Stimulated activated CD8-positive, alpha-beta memory T cell treated with anti-CD3 and anti-CD28 coated beads, Interleukin-2, amount 100 ng/mL, for 1 hour (primary cell): Measurements from ENCODE around the gene COQ6.
"Not testable (repeated sequence)": the region's sequence is repeated elsewhere in the genome, so short reads cannot be mapped to it uniquely, and the experiment has no call there.

Experiments used
- DNase-seq, 2 donors: peaks; one replicate each; pipeline ENCODE4 v3.0.0-alpha.2; 2020; ENCODE audit warnings: low read depth in 2 of 2

The COQ6 gene

DNA sequence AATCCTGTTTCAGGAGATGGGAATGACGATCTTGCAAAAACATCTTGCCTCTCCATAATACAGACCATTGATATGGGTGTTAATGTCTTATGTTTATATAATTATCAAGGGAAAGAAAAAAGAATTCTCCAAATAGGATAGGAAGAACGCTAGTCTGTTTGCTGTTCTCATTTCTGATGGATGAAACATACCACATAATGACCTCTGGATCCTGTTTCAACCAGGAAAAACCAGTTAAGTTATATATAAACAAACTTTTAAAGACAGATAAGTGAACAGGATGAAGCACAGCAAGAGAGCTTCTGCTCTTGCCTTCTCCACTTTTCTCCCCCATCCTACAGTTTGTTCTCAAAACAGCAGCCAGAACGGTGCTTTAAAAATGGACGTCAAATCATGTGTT lies 27.8 kb downstream of the COQ6 start:
- no peak for DNase-seq

DNA sequence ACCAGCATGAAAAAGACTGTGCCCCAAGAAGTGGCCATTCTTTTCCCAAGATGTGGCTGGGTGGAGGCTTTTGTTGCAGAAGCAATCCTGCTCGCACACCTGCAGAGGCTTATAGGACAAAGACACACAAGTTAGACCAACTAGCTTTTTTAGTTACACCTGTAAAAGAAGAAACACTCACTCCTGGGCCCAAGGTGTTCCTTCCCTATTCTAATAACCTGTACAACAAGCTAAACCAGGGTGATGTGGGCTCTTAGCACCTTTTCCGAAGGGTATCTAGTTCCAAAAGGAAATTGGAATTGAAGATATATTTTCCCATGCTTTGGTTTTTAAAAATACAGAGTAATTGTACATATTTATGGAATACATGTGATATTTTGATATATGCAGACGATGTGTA lies 38.0 kb downstream of the COQ6 start:
- no peak for DNase-seq

DNA sequence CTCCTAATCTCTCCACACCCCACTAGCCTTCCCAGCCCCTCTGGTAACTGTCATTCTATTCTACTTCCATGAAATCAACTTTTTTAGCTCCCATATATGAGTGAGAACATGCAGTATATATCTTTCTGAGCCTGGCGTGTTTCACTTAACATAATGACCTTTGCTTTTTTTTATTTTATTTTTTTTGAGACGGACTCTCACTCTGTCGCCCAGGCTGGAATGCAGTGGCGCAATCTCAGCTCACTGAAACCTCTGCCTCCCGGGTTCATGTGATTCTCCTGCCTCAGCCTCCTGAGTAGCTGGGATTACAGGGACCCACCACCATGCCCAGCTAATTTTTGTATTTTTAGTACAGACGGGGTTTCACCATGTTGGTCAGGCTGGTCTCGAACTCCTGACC lies 38.6 kb downstream of the COQ6 start:
- not testable (repeated sequence) for DNase-seq

DNA sequence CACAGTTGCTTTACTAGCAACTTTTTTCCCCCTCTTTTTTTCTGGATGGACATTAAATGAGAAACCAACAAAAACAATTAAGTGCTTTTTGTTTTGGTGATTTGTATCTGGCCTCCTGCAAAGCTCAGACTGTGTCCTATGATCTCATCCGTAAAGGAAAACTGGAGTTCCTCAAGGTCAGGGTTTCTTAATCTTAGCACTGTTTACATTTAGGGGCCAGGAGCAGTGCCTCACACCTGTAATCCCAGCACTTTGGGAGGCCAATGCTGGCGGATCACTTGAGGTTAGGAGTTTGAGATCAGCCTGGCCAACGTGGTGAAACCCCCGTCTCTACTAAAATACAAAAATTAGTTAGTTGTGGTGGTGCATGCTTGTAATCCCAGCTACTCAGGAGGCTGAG lies 41.0 kb downstream of the COQ6 start:
- no peak for DNase-seq

DNA sequence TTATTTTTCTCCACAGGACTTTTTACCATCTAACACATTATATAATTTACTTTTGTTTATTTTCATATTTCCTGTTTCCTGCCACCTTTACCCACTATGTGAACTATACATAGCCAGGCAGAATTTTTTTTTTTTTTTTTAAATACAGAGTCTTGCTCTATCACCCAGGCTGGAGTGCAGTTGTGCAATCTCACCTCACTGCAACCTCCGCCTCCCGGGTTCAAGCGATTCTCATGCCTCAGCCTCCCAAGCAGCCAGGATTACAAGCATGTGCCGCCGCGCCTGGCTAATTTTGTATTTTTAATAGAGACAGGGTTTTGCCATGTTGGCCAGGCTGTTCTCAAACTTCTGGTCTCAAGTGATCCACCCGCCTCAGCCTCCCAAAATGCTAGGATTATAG lies 44.8 kb downstream of the COQ6 start:
- not testable (repeated sequence) for DNase-seq

DNA sequence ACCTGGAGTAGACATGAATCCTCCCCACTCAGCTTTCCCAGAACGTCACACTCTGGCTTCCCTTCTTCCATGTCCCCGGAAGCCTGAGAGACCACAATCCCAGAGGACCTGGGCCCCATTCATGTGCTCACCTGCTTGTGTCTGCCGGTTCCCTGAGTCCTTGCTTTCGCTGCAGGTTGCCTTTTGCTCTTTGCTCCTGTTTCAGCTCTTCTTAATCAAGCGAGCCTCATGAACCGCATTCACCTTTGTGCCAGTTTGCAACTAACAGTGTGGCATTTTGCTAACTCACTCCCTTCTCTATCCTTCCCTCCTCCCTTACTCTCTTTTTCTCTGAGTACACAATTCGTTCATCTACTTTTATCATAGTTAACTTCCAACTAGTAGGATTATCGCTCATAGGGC lies 45.9 kb downstream of the COQ6 start:
- DNase-seq, result no peak

DNA sequence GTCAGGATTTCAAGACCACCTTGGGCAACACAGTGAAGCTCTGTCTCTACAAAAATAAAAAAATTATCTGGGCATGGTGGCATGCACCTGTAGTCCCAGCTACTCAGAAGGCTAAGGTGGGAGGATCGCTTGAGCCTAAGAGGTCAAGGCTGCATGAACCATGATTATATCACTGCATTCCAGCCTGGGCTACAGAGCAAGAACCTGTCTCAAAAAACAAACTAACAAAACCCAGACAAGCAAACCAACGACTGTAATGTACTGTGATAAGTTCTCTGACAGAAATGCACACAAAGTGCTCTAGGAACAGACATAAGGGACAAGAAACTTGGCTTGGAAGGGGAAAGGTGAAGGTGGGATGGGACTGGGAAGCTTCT lies 46.6 kb downstream of the COQ6 start:
- DNase-seq, result no peak

DNA sequence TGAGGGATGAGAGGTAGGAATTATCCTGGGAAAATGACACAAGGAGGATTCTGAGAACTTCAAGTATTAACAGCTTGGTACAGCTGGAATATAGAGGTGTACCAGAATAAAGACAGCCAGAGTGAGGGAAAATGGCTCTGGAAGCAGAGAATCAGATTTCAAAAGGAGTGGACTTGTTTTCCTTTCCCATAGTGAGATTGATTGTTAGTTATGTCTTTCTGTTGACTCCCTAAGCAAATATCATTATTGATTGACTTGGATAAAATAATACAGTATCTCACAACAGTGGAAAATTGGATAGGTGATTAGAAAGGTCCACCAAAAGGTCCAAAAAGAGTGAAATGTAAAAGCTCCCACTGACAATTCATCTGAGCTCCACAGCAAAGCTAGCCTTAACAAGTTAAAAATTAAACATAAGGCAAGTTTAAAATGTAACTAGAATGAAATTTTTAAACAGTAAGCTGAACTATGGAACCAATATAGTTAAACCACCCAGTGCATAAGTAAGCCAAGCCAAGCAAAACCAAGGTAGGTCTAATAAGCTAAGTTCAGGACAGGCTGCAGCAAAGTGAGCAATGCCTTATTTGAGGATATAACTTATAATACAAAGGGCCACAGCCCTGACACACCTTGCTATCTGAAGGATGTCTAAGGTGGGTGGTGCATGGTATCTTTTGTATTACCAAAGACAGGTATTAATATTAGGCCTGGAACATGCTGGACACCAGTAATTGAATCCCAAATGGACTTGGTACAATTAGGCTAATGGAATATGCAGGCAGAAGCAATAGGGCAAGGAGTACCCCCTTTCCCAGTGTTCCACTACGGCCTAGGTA lies 47.2 kb downstream of the COQ6 start:
- DNase-seq, result no peak

DNA sequence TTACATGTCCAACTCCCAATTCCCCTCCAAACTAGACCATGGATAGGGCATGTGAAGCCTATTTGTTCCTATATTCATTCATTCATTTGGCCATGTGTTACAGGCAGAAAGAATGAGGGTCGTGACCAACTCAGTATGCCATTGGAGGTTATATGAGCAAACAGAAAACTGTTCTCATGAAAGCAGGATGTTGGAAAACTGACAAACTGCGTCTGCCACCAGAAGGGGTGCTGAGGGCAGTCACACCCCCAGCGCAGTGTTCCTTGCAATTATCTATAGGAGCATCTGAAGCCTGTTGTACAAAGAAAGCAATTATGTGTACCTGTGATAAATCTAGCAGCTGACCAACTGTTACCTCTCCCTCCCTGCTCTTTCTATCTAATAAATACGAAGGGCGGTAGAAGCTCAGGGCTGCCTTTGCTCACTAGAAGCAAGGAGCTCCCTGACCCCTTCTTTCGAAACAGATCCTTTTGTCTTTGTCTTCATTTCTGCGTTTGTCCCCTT lies 47.9 kb downstream of the COQ6 start:
- DNase-seq, result no peak

DNA sequence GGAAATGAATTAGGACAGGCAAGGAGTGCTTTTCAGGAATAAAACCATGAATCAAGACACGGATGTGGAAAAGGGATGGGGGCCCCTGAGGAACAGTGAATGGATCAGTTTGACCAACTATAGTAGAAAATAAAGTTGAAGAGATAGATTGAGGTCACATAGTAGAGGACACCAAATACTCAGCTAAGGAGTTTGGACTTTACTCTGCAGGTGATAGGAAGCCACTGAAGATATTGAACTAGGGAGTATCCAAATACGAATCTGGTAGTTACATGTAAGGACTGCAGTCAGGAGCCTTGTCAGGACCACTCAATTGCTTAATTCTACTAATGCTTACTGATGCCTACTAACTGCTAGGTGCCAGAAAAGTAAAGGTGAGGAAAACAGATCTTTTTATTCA lies 48.6 kb downstream of the COQ6 start:
- DNase-seq, result no peak

DNA sequence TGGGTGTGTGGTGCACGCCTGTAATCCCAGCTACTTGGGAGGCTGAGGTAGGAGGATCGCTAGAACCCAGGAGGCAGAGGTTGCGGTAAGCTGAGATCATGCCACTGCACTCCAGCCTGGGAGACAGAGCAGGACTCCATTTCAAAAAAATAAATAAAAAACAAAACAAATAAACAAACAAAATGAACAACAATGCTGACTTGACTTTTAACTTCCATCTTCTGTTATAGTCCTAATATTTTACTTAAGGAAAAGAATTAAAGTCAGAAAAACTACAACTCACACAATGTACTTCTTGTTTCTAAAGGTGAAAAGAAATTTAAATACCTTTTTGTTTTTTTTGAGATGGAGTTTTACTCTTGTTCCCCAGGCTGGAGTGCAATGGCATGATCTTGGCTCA lies 55.6 kb downstream of the COQ6 start:
- not testable (repeated sequence) for DNase-seq

DNA sequence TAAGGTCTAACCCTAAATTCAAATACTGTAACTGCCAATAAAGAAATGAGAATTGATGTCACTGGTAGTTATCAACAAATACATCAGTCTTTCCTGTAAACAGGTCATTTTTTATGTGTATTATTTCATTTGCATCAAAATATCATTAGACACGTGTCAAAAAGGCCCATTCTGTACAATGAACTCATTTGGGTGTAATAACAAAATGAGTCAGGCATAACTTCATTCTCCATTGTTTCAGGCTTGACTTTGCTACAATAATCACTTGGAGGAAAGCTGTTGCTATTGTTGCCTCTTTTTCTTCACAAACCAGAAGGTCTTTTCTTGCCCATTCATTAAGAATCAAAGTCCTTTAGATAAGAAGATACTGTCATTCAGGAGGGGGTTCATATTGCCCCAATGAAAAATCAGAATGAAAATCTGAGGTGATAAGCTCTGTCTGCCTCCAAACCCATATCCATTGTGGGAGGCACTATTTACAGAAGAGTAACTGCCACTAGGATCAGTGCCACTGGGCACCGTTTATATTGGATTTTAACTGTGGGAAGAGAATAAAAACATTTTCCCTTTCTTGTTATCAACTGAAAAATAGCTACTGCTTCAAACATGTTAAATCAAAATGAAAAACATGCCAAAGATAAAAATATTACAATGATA lies 58.9 kb downstream of the COQ6 start:
- DNase-seq, result no peak
